Natural killer cell (primary cell): ENCODE data around the gene CD163L1. TPM values are rescaled to one million over a fixed set of nuclear protein-coding genes. Genes with fewer than 3 reads are reported as not detected.
A peak's percentile ranks its signal among the peaks of the same experiment; 100 is the strongest.

Experiments used
- ATAC-seq, 3 donors: fragments of 150-1000 bp in 2 of 3; fragments of 200-7000 bp in 1 of 3; cut with Tn5 transposase; 1 replicate in 1 of 3; 2 replicates in 2 of 3; pipeline ENCODE4 v1.10.0; 2021; ENCODE audit warnings: mild to moderate bottlenecking in 2 of 3, moderate library complexity in 2 of 3
- DNase-seq, 2 donors: peaks; one replicate each; pipeline versions ENCODE4 v3.0.0 to v3.0.0-alpha.2; 2013 to 2021; ENCODE audit warnings: mixed read lengths in 1 of 2
- H3K27ac ChIP-seq: one replicate; pipeline ENCODE4 v1.5.1; 2013; ENCODE audit warnings: mild to moderate bottlenecking, low read length
- H3K27me3 ChIP-seq: one replicate; pipeline ENCODE4 v1.6.1; 2013; ENCODE audit warnings: low read length; ENCODE audit not compliant: control insufficient read depth, insufficient read depth
- H3K36me3 ChIP-seq: one replicate; pipeline ENCODE4 v1.6.1; 2013; ENCODE audit warnings: low read length; ENCODE audit not compliant: control insufficient read depth, insufficient read depth
- H3K4me1 ChIP-seq: one replicate; pipeline ENCODE4 v1.6.1; 2013; ENCODE audit warnings: low read length; ENCODE audit not compliant: control insufficient read depth, insufficient read depth
- H3K4me3 ChIP-seq: one replicate; pipeline ENCODE4 v1.5.1; 2013; ENCODE audit warnings: low read length
- H3K9me3 ChIP-seq: one replicate; pipeline ENCODE4 v1.6.1; 2013; ENCODE audit warnings: low read length; ENCODE audit not compliant: control insufficient read depth, insufficient read depth
- H3K27ac Mint-ChIP-seq, 2 donors: one replicate each; pipeline ENCODE4 v1.8.0; 2022; ENCODE audit warnings: mild to moderate bottlenecking in 2 of 2, mixed read lengths in 2 of 2, moderate library complexity in 1 of 2
- H3K27me3 Mint-ChIP-seq, 2 donors: one replicate each; pipeline ENCODE4 v1.8.0; 2022; ENCODE audit warnings: low read depth in 2 of 2, mixed read lengths in 2 of 2
- H3K36me3 Mint-ChIP-seq: one replicate; pipeline ENCODE4 v1.8.0; 2022; ENCODE audit warnings: mixed read lengths
- H3K4me1 Mint-ChIP-seq, 2 donors: one replicate each; pipeline ENCODE4 v1.8.0; 2022; ENCODE audit warnings: mixed read lengths in 2 of 2
- H3K4me3 Mint-ChIP-seq: one replicate; pipeline ENCODE4 v1.8.0; 2022; ENCODE audit warnings: mild to moderate bottlenecking, moderate library complexity, mixed read lengths
- H3K9me3 Mint-ChIP-seq, 2 donors: one replicate each; pipeline ENCODE4 v1.8.0; 2022; ENCODE audit warnings: mixed read lengths in 2 of 2
- WGBS: methylation state at CpG from one replicate; pipeline ENCODE4 v1.1.7; 2013; ENCODE audit warnings: missing lambda C conversion rate; ENCODE audit not compliant: insufficient coverage; 5-methylcytosine and 5-hydroxymethylcytosine counted together
- intact Hi-C: fragments of 100-400 bp; cut with micrococcal nuclease; formaldehyde crosslinking; loops from one replicate; pipeline ENCODE4 v1.14.2; 2022
- total RNA-seq, 4 donors: library from RNA; stranded (reverse); fragments of 120-200 nt in 1 of 4; gene quantifications; one replicate each; pipeline versions ENCODE4 v1.2.3 to v1.2.4, GENCODE V29; 2013 to 2022
- TF ChIP-seq, protein P1 (sequence below): fragments of 200-600 bp; IDR thresholded peaks from one replicate; pipeline ENCODE4 v1.8.0; 2022; ENCODE audit warnings: antibody characterized with exemption

The CD163L1 gene
- total RNA-seq, 3 donors from 2014 or later (not counting 1 experiment from before 2014, with no cell fraction given): 0.34 TPM; not detected in 2

DNA sequence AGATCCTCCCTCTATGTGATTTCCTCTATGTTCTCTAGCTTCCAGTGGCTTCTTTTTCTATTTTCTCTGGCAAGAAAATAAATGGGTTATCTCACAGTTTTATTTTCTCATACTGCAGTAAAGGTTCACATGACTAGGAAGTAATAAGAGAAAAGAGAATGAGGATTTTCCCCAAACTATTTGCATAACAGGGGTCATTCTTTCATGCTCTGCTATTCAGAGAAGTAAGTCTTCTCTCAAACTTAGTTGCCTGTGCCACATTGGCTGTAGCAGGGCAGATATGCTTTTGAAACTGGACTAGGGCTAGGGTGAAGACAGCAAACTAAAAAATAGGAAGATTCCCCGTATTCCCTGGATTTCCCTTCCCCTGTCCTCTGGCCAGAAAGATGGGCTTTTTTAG is 82.7 kb downstream of the CD163L1 start:
- Mint-ChIP-seq H3K4me3 (no peak overlapping the region), H3K36me3 (no peaks in the 10 kb centered on the region), H3K9me3 (no peaks in the 10 kb centered on the region), H3K4me1 (no peaks in the 10 kb centered on the region), H3K27ac (no peak overlapping the region), H3K27me3 (peaks cover 0 to 15% of the 10 kb centered on the region in 2 donors)
- intact Hi-C loops: no loop called here
- no peak for DNase-seq
- TF ChIP-seq, protein P1, sequence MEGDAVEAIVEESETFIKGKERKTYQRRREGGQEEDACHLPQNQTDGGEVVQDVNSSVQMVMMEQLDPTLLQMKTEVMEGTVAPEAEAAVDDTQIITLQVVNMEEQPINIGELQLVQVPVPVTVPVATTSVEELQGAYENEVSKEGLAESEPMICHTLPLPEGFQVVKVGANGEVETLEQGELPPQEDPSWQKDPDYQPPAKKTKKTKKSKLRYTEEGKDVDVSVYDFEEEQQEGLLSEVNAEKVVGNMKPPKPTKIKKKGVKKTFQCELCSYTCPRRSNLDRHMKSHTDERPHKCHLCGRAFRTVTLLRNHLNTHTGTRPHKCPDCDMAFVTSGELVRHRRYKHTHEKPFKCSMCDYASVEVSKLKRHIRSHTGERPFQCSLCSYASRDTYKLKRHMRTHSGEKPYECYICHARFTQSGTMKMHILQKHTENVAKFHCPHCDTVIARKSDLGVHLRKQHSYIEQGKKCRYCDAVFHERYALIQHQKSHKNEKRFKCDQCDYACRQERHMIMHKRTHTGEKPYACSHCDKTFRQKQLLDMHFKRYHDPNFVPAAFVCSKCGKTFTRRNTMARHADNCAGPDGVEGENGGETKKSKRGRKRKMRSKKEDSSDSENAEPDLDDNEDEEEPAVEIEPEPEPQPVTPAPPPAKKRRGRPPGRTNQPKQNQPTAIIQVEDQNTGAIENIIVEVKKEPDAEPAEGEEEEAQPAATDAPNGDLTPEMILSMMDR: no peak
- no peak for ATAC-seq
- no peak overlapping the region for H3K4me3 ChIP-seq
- H3K9me3 ChIP-seq: no peaks in the 10 kb centered on the region
- no peak overlapping the region for H3K27ac ChIP-seq
- no peaks in the 10 kb centered on the region for H3K4me1 ChIP-seq
- H3K36me3 ChIP-seq: no peaks in the 10 kb centered on the region
- peaks cover 2% of the 10 kb centered on the region for H3K27me3 ChIP-seq
- 86% methylated on average over 1 of the region's 1 CpG for WGBS

- no peak for DNase-seq
- Mint-ChIP-seq H3K27me3 (peaks cover 3 to 21% of the 10 kb centered on the region in 2 donors), H3K4me3 (no peak overlapping the region), H3K9me3 (no peaks in the 10 kb centered on the region), H3K36me3 (no peaks in the 10 kb centered on the region), H3K4me1 (peaks cover 17 to 18% of the 10 kb centered on the region in 2 donors), H3K27ac (no peak overlapping the region)
- 80% methylated on average over 4 of the region's 4 CpGs for WGBS
- TF ChIP-seq, protein P1: no peak
- Histone ChIP-seq H3K27me3 (no peaks in the 10 kb centered on the region), H3K4me1 (no peaks in the 10 kb centered on the region), H3K4me3 (no peak overlapping the region), H3K36me3 (no peaks in the 10 kb centered on the region), H3K9me3 (no peaks in the 10 kb centered on the region), H3K27ac (no peak overlapping the region)
- ATAC-seq: no peak
- intact Hi-C loops: no loop called here
These were observed 89.4 kb downstream of the CD163L1 start for GRCh38 chr12:7354529-7354928.

- H3K27me3 ChIP-seq: no peaks in the 10 kb centered on the region
- Mint-ChIP-seq H3K4me1 (peaks cover 17 to 18% of the 10 kb centered on the region in 2 donors), H3K27ac (no peak overlapping the region), H3K36me3 (no peaks in the 10 kb centered on the region), H3K9me3 (no peaks in the 10 kb centered on the region), H3K4me3 (no peak overlapping the region), H3K27me3 (peaks cover 3 to 21% of the 10 kb centered on the region in 2 donors)
- no peak for DNase-seq
- intact Hi-C loops: no loop called here
- no peaks in the 10 kb centered on the region for H3K4me1 ChIP-seq
- no peaks in the 10 kb centered on the region for H3K9me3 ChIP-seq
- H3K4me3 ChIP-seq: no peak overlapping the region
- ATAC-seq: no peak
- no peaks in the 10 kb centered on the region for H3K36me3 ChIP-seq
- TF ChIP-seq, protein P1: no peak
- no peak overlapping the region for H3K27ac ChIP-seq
These were observed 91.3 kb downstream of the CD163L1 start for GRCh38 chr12:7352661-7353060.

DNA sequence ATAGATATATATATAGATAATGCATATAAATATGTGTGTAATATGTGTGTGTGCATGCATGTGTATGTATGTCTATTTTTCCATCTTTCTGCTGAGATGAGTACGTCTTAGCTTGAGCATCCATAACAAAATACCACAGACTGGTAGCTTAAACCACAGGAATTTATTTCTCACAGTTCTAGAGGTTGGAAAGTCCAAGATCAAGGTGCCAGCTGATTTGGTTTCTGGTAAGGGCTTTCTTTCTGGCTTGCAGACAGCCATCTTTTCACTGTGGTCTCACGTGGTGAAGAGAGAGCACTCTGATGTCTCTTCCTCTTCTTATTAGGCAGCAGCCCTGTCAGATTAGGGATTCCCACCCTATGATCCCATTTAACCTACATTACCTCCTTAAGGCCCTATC is 92.8 kb downstream of the CD163L1 start:
- H3K36me3 ChIP-seq: no peaks in the 10 kb centered on the region
- no peak overlapping the region for H3K4me3 ChIP-seq
- no peak overlapping the region for H3K27ac ChIP-seq
- no peaks in the 10 kb centered on the region for H3K9me3 Mint-ChIP-seq
- ATAC-seq (peak in 2 of 3 donors; percentile 61 to 62), DNase-seq (no peak)
- TF ChIP-seq, protein P1: no peak
- intact Hi-C loops: no loop called here
- peaks cover 3 to 21% of the 10 kb centered on the region in 2 donors for H3K27me3 Mint-ChIP-seq
- no peaks in the 10 kb centered on the region for H3K27me3 ChIP-seq
- 50% methylated on average over 1 of the region's 2 CpGs for WGBS
- H3K27ac Mint-ChIP-seq: no peak overlapping the region
- H3K36me3 Mint-ChIP-seq: no peaks in the 10 kb centered on the region
- H3K4me3 Mint-ChIP-seq: no peak overlapping the region
- H3K4me1 ChIP-seq: peaks cover 3% of the 10 kb centered on the region
- H3K4me1 Mint-ChIP-seq: peaks cover 24 to 26% of the 10 kb centered on the region in 2 donors
- no peaks in the 10 kb centered on the region for H3K9me3 ChIP-seq
